Kidney epithelial cell (primary cell): ENCODE results near the gene METTL1. TPM values are rescaled to one million over a fixed set of nuclear protein-coding genes. Genes with fewer than 3 reads are reported as not detected.

Source experiments
- DNase-seq: peaks from one replicate; pipeline ENCODE4 v3.0.0-alpha.2; 2010; ENCODE audit warnings: low read depth
- H3K27me3 ChIP-seq: 2 replicates; pipeline ENCODE4 v1.6.0; 2011; ENCODE audit warnings: low read length; ENCODE audit not compliant: control insufficient read depth, insufficient read depth
- H3K36me3 ChIP-seq: 2 replicates; pipeline ENCODE4 v1.5.1; 2011; ENCODE audit warnings: low read length; ENCODE audit not compliant: control insufficient read depth, insufficient read depth
- H3K4me3 ChIP-seq: 2 replicates; pipeline ENCODE4 v1.5.1; 2011; ENCODE audit warnings: low read depth, mild to moderate bottlenecking, control low read depth, low read length
- CTCF ChIP-seq: IDR thresholded peaks from 2 replicates; pipeline ENCODE4 v1.5.1; 2011; ENCODE audit warnings: mild to moderate bottlenecking, moderate library complexity, low read length, control low read depth, inconsistent platforms; ENCODE audit not compliant: insufficient read depth, poor library complexity, severe bottlenecking
- total RNA-seq: library from RNA; depleted of rRNA; stranded (reverse); fragments of >200 nt; gene quantifications from 2 replicates; pipeline ENCODE4 v1.2.3, GENCODE V29; 2015

METTL1 gene
- total RNA-seq, 1 donor from 2014 or later = 20.3 TPM

GRCh38 chr12:57726884-57727757, 44.8 kb downstream of the METTL1 start:
- Histone ChIP-seq H3K27me3 (peaks cover 53% of the 10 kb centered on the region), H3K4me3 (peak overlapping the region; percentile 57), H3K36me3 (no peaks in the 10 kb centered on the region)
- TF ChIP-seq CTCF = peak; percentile 25
- DNase-seq = no peak

DNA sequence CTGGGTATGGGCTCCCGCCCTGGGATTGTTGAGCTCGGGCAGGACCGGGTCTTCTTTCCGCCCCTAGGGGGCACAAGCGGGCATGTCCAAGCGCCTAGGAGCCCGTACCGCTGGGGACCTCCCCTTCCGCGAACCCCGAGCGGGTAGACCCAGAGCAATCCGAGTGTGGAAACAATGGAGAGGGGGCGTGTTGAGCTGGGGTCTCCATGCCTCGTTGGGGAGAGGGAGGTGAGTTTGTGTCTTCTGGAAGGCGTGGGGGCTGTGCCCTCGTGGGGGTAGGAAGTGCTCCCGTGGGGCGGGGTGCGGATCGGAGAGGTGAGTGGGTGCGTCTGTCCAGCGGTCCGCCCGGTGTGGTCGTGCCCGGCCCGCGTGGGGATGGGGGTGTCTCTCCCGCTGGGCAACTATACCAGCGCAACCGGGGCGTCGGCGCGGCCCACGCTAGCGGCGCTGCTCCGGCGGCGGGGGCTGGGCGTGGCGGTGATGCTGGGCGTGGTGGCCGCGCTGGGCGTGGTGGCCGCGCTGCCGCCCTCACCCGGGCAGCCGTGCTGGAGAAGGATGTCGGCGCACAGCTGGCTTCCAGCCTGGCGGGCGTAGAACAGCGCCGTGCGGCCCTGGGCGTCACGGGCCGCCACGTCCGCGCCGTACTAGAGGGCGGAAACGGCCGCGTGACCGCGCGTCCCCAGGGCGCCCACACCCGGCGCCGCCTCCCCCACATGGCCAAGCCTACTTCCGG, 45.6 kb downstream of the METTL1 start:
- Histone ChIP-seq H3K27me3 (peaks cover 48% of the 10 kb centered on the region), H3K36me3 (no peaks in the 10 kb centered on the region), H3K4me3 (peak overlapping the region; percentile 57)
- TF ChIP-seq CTCF = peak; percentile 90
- DNase-seq = peak; percentile 26

DNA sequence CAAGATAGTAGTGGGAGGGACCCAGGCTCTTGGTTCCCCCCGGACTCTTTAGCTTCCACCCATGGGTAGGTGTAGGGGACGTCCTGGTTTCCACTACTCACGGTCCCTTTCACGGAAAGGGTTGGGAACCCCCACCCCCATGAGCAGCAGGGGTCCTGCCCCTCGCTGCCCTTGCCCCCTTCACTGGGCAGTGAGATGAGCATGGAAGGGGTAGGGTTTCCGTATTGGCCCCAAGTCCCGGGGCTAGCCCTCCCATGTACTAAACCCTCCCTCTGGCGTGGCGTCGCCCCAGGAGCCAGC, 46.1 kb downstream of the METTL1 start:
- no peak for TF ChIP-seq CTCF
- Histone ChIP-seq H3K4me3 (no peak overlapping the region), H3K27me3 (peaks cover 48% of the 10 kb centered on the region), H3K36me3 (no peaks in the 10 kb centered on the region)
- DNase-seq = no peak

GRCh38 chr12:57724936-57725740, 46.8 kb downstream of the METTL1 start:
- peaks cover 42% of the 10 kb centered on the region for H3K27me3 ChIP-seq
- DNase-seq = no peak
- H3K4me3 ChIP-seq = no peak overlapping the region
- H3K36me3 ChIP-seq = no peaks in the 10 kb centered on the region
- TF ChIP-seq CTCF = no peak

DNA sequence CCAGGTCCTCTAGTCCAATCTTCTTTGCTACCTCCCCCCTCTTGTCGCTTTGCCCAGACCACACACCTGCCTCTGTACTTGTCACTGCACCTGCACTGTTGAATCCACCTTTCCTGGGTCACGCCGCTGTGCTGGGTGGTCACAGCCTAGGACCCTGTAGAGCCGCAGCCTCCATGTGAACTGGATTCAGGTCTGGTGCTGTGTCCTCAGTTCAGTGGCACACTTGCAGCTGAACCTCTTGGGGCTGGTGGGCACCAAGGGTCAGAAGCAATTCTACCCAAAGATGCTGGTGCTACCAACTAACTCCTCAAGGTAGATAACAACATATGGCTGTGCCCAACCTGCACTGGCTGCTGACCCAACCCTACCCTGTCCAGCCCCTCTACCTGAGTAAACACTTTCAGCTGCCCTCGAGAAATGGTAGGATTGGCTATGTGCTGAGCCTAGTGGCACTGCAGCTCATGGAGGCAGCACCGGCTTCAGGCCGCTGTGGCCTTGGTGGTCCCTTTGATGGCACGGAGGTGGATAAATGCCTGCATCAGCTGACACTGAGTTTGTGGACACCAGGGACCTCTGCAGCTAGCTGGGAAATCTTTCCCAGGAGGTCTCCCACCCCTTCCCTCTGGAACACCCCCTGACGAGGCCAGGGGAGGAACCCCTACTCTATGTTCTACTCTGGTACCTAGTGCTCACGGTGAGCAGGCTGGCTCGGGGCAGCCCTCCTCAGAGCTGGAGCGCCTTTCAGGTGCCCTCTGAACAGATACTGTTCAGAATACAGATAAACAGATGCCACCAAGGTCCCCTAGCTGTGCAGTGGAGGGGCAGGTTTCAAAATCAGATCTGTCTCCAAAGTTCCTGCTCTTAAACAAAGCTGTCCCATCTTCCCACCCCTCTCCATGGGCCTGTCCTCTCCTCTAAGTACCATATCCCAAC, 47.6 kb downstream of the METTL1 start:
- Histone ChIP-seq H3K27me3 (peaks cover 40% of the 10 kb centered on the region), H3K36me3 (no peaks in the 10 kb centered on the region), H3K4me3 (no peak overlapping the region)
- TF ChIP-seq CTCF = no peak
- DNase-seq = no peak
